Ammon's horn (tissue), 1 donor: ENCODE results near the gene COL4A3.
"Not testable (repeated sequence)": the region's sequence is repeated elsewhere in the genome, so short reads cannot be mapped to it uniquely, and the experiment has no call there.

Experiments
- DNase-seq: peaks from one replicate; pipeline ENCODE4 v3.0.0-alpha.2; 2016; ENCODE audit warnings: low spot score

COL4A3 gene

GRCh38 chr2:227154986-227155774, 9.2 kb upstream of the COL4A3 start:
- DNase-seq, result no peak

DNA sequence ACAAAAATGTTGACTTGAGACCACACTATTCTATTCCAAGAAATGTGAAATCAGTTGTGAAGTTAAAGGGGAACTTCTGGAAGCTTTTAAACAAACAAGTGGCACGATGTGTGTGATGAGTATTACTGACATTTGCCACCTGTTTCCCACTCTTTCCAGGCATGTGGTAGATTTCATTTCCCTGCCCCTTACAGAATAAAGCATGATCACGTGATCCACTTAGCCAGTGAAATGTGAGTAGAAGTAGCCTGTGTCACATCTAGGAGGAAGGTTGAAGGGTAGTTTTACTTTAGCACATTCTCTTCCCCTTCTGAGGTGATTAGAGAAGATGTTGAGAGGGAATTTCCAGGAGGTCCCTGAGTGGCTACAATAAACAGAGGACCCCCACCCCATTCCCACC, 4.3 kb upstream of the COL4A3 start:
- DNase-seq, result no peak

- DNase-seq, result no peak
These were observed 2.5 kb upstream of the COL4A3 start for GRCh38 chr2:227161947-227162346.

- no peak for DNase-seq
These were observed 883 bp upstream of the COL4A3 start for GRCh38 chr2:227163485-227163997.

- DNase-seq, result no peak
These were observed 403 bp downstream of the COL4A3 start for GRCh38 chr2:227164763-227165291.

DNA sequence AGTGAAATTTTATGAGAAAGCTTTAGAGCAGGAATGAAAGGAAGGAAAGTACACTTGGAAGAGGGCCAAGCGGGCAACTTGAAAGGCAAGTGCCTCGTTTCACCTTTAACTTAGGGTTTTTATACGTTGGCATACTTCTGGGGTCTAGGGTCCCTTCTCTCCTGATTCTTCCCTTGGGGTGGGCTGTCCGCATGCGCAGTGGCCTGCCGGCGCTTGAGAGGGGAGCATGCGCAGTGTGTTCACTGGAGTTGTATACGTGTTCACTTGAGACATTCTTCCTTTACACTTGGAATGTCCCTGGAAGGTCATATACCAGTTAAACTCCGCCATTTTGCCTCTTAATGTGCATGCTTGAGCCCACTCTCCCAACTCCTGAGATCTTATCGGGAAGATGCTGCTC, 7.4 kb downstream of the COL4A3 start:
- DNase-seq, result not testable (repeated sequence)

DNA sequence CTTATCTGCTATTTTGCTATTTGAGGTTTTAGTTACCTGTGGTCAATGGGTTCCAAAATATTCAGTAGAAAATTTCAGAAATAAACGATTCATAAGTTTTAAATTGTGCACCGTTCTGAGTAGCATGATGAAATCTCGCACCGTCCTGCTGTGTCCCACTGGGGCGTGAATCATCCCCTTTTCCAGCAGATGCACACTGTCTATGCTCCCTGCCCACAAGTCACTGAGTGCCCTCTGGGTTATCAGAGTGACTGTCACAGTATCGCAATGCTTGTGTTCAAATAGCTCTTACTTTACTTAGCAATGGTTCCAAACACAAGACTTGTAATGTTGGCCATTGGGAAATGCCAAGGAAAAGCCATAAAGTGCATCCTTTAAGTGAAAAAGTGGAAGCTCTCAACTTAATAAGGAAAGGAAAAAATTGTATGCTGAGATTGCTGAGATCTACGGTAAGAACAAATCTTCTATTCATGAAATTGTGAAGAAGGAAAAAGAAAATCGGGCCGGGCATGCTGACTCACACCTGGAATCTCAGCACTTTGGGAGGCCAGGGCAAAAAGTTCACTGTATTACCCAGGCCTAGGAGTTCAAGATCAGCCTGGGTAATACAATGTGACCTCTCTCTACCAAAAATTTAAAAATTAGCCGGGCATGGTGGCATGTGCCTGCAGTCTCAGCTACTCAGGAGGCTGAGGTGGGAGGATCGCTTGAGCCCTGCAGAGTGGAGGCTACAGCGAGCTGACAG, 13.3 kb downstream of the COL4A3 start:
- no peak for DNase-seq

DNA sequence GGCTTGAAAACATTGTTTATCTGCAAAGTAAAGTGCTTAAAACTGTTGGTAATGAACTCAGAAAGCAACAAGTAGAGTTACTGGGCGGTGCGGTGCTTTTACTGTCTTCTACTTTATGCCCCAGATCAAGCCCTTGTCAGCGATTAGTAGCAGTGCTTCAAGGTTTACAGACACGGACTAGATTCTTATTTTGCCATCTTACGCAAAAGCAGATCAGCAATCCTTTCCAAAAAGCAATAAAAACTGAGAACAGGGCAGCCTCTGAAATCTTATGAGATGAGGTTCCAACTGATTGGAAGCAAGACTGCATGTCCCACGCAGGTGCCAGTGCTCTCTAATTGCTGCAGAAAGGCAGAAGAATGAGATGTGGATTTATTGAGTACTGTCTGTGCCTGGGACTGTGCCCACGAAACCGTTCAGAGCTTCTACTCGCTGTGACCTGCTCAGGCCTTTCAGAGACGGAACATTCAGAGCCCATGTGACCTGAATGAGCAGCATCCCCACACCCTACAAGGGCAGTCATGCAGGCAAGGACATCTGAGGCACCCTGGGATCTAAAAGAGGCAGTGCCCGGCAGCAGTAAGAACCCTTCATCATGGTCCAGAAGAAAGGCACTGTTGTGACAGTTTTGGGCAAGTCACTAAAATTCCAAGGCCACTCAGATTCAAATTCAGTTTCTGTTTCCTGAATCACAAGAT, 15.7 kb downstream of the COL4A3 start:
- peak; percentile 41 for DNase-seq

DNA sequence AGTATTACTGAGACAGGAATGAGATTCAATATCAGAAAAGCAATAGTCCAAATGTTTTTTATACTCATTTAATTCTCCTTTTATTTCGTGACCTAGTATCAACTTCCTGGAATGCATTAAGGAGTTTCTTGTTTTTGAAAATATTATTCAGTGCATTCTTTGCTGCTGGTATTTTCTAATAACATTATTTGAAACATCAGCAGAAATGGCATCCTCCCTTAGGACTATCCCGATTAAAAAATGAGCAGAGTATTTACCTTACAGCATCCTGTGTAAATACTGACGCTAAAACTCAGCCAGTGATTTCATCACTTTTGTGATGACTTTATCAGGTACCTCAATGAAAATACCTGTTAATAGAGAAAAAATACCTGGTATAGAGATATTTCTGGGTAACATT, 16.3 kb downstream of the COL4A3 start:
- no peak for DNase-seq

DNA sequence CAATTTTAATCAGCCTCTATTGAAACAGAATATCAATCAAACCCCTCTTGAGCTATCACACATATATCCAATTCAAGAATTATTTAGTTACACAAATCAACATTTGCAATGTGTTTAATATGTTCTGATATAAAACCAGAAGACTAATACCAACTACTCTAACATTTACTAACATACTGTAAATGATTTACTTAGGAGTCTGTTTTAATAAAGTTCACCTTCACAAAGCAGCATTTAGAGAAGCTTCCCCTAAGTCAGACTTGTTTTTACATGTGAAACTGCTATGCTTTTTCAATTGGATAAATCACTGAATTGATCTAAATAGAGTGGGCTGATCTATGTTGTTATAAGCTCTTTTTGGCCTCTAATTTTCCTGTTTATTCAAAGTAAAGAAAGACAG, 18.3 kb downstream of the COL4A3 start:
- no peak for DNase-seq

DNA sequence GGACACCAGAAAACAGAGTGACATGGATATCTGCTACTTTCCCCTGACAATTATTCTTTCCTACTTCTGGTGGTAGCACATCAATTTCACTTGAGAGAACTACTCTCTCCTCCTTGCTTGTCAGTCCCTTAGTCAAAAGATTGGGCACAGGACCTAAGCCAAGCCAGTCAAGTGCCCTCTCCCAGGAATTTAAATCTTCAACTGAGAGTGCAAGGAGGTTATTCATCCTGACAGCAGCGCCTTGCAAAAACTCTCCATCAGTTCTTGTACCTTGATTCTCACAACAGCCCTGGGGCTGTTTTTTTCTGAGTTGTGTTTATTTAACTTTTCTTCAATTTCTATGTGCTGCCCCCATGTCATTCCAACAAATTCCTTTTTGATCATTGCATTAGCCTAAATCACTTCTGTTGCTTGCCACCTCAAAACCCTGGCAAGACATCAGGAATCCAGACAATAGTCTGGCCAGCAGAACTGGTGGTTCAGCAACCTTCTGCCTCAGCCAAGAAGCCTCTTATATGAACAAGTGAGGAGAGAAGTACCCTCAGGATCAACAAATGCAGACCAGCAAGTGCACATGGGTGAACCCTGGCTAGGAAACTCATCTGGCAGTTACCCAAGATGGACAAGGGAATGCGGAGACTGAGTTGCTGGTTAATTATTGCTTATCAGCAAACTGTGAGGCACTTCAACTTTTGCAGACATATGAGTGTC, 19.4 kb downstream of the COL4A3 start:
- no peak for DNase-seq

GRCh38 chr2:227185615-227186232, 21.3 kb downstream of the COL4A3 start:
- DNase-seq, result no peak

GRCh38 chr2:227186751-227187150, 22.3 kb downstream of the COL4A3 start:
- DNase-seq, result no peak

GRCh38 chr2:227188292-227188691, 23.9 kb downstream of the COL4A3 start:
- DNase-seq, result no peak

- no peak for DNase-seq
These were observed 26.9 kb downstream of the COL4A3 start for GRCh38 chr2:227191367-227191766.

DNA sequence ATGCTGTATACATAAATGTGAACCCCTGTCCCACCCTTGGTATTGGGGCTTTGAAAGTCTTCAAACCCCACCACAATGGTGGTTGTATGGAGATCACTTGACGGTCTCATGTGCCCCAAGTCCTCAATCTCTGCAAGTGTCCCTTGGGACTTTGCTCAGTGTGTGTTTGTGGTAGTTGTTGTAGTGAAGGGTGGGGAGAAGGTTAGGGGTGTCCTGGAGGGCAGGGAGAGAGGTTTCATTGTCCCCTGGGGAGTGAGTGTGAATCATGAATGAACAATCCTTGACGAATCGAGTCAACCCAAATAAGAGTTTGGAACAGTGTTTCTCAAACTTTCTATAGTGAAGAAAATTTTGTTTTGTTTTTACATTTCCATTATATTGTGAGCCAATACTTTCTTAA, 28.1 kb downstream of the COL4A3 start:
- no peak for DNase-seq

GRCh38 chr2:227194219-227194618, 29.8 kb downstream of the COL4A3 start:
- no peak for DNase-seq

- DNase-seq, result no peak
These were observed 34.4 kb downstream of the COL4A3 start for GRCh38 chr2:227198866-227199265.

- no peak for DNase-seq
These were observed 37.3 kb downstream of the COL4A3 start for GRCh38 chr2:227201771-227202170.

- DNase-seq, result no peak
These were observed 40.0 kb downstream of the COL4A3 start for GRCh38 chr2:227204452-227204851.

- no peak for DNase-seq
These were observed 41.3 kb downstream of the COL4A3 start for GRCh38 chr2:227205701-227206100.
